GM18520 (cell line): ENCODE results near the gene LRRIQ3.

Source experiments
- ATAC-seq: cut with Tn5 transposase; IDR thresholded peaks from one replicate; pipeline ENCODE4 v1.9.1; 2021; ENCODE audit not compliant: unreplicated experiment

Gene LRRIQ3

GRCh38 chr1:74113333-74113732 is 84.6 kb downstream of the LRRIQ3 start:
- ATAC-seq: no peak

GRCh38 chr1:74107394-74107793 is 90.6 kb downstream of the LRRIQ3 start:
- no peak for ATAC-seq

GRCh38 chr1:74091371-74091770 is 106.6 kb downstream of the LRRIQ3 start:
- ATAC-seq: no peak

GRCh38 chr1:74083128-74083527 is 114.8 kb downstream of the LRRIQ3 start:
- no peak for ATAC-seq

GRCh38 chr1:74065081-74065480 is 132.9 kb downstream of the LRRIQ3 start:
- no peak for ATAC-seq

- no peak for ATAC-seq
Observed at GRCh38 chr1:74057719-74058118, 140.3 kb downstream of the LRRIQ3 start.

- no peak for ATAC-seq
Observed at GRCh38 chr1:74053407-74053806, 144.6 kb downstream of the LRRIQ3 start.

- no peak for ATAC-seq
Observed at GRCh38 chr1:74050386-74050785, 147.6 kb downstream of the LRRIQ3 start.

- ATAC-seq: no peak
Observed at GRCh38 chr1:74038042-74038441, 159.9 kb downstream of the LRRIQ3 start.

- no peak for ATAC-seq
Observed at GRCh38 chr1:74012583-74012982, 185.4 kb downstream of the LRRIQ3 start.

- ATAC-seq: no peak
Observed at GRCh38 chr1:74011736-74012135, 186.2 kb downstream of the LRRIQ3 start.

- ATAC-seq: no peak
Observed at GRCh38 chr1:74010206-74010605, 187.8 kb downstream of the LRRIQ3 start.

GRCh38 chr1:74005533-74005932 is 192.4 kb downstream of the LRRIQ3 start:
- no peak for ATAC-seq

GRCh38 chr1:74003806-74004205 is 194.2 kb downstream of the LRRIQ3 start:
- no peak for ATAC-seq

- peak; percentile 43 for ATAC-seq
Observed at GRCh38 chr1:73998348-73998959, 199.5 kb downstream of the LRRIQ3 start.

- ATAC-seq: no peak
Observed at GRCh38 chr1:73980324-73981040, 217.5 kb downstream of the LRRIQ3 start.

GRCh38 chr1:73979684-73980083 is 218.3 kb downstream of the LRRIQ3 start:
- ATAC-seq: no peak

- ATAC-seq: no peak
Observed at GRCh38 chr1:73978964-73979363, 219.0 kb downstream of the LRRIQ3 start.
